Measurements from ENCODE around the gene MVB12A. TPM values are rescaled to one million over a fixed set of nuclear protein-coding genes. Genes with fewer than 3 reads are reported as not detected.

The MVB12A gene
- total and polyA plus RNA-seq, 2 of the 4 experiments (the other 2 are of a cell fraction) = 13.8 to 43.9 TPM

- no peak overlapping the region; the same call in 1 of the 2 replicates for H3K4me2 ChIP-seq (ENCODE audit: low read depth, low read length)
- H2BK5ac ChIP-seq (ENCODE audit: low read depth, low read length, poor library complexity, severe bottlenecking) = no peak overlapping the region
- ChIA-PET CTCF (interaction anchor here (1.6 kb wide), 1 partner anchor 38 kb away, joined by 5 read pairs; the partner anchor contains the start of gene PGLS), POLR2A (ENCODE audit: unreplicated experiment) (no interaction called here)
- peak overlapping the region; percentile 22 for H2AK9ac ChIP-seq (replicated peaks; ENCODE audit: low read depth, low read length, poor library complexity)
- no peak overlapping the region; the same call in 1 of the 2 replicates for H2BK120ac ChIP-seq (ENCODE audit: low read depth, low read length)
- no peak overlapping the region for H4K91ac ChIP-seq (ENCODE audit: insufficient read depth, low read depth, low read length)
- H4K8ac ChIP-seq (ENCODE audit: low read depth in 2 of 2, low read length in 2 of 2) = peak overlapping the region in 1 of 2 experiments; percentile 36; a peak in 1 of 4 replicates
- H2BK15ac ChIP-seq (ENCODE audit: low read depth, low read length) = peak overlapping the region; percentile 18; the same call in 1 of the 3 replicates
- no peak overlapping the region for H3K4ac ChIP-seq (ENCODE audit: low read depth, low read length)
- H3K27me3 ChIP-seq (ENCODE audit: control insufficient read depth, insufficient read depth, low read length) = no peaks in the 10 kb centered on the region
- intact Hi-C loops (cut with micrococcal nuclease) (no loop called here), dilution Hi-C loops (cut with HindIII; ENCODE audit: low sequenced_read_pairs, unreplicated experiment) (no loop called here), in situ Hi-C loops (cut with MboI; ENCODE audit: low sequenced_read_pairs) (no loop called here)
- no peak overlapping the region for H2BK20ac ChIP-seq (ENCODE audit: low read depth, low read length)
- no peak overlapping the region for H4K5ac ChIP-seq (ENCODE audit: low read depth, low read length)
- H3K4me1 ChIP-seq (ENCODE audit: control insufficient read depth, insufficient read depth, low read length) = peaks cover 18% of the 10 kb centered on the region
- H4K20me1 ChIP-seq (ENCODE audit: insufficient read depth, low read length) = peaks cover 9% of the 10 kb centered on the region; the same call in 1 of the 2 replicates
- no peaks in the 10 kb centered on the region for H3K36me3 ChIP-seq (ENCODE audit: control insufficient read depth, insufficient read depth, low read length)
- peaks cover 17 to 59% of the 10 kb centered on the region in 2 experiments for H3K79me1 ChIP-seq (ENCODE audit: low read depth in 1 of 2, low read length in 2 of 2)
- H3K14ac ChIP-seq (replicated peaks; ENCODE audit: low read depth, low read length) = peak overlapping the region; percentile 74; the same call in 1 of the 2 replicates
- ATAC-seq (ENCODE audit: low read depth) (no peak), DNase-seq (peak; percentile 90)
- no peak overlapping the region for H3K9ac ChIP-seq (ENCODE audit: low read depth, low read length)
- no peak overlapping the region for H3K27ac ChIP-seq (ENCODE audit: insufficient read depth, low read length)
- no peak overlapping the region for H3K56ac ChIP-seq (ENCODE audit: extremely low read depth, insufficient read depth, low read length)
- no peaks in the 10 kb centered on the region for H3K9me1 ChIP-seq (ENCODE audit: insufficient read depth, low read length)
- no peak overlapping the region for H2AFZ ChIP-seq (replicated peaks; ENCODE audit: low read length, poor library complexity)
- no TSS peak for BruUV-seq (replicated peaks)
- no peak overlapping the region for H3K4me3 ChIP-seq (ENCODE audit: insufficient read depth, low read depth, low read length)
- no CpG with 5 or more reads among the region's 9 CpGs for WGBS, 2 experiments (ENCODE audit: extremely low coverage in 2 of 2, insufficient read length in 1 of 2)
- H3K23ac ChIP-seq (ENCODE audit: low read depth, low read length) = no peak overlapping the region
- H3K9me3 ChIP-seq (ENCODE audit: control insufficient read depth, insufficient read depth, low read length) = no peaks in the 10 kb centered on the region
- no peak overlapping the region for H2AK5ac ChIP-seq (ENCODE audit: low read depth, low read length)
- no peak for TF ChIP-seq RCOR1 (IDR thresholded peaks at IDR 0.05; ENCODE audit: insufficient replicate concordance, low read length)
- peak; percentile 24; the same call in 1 of the 2 replicates for TF ChIP-seq CEBPB (IDR thresholded peaks at IDR 0.05; ENCODE audit: low read depth, low read length)
- no peak for TF ChIP-seq NFE2L2 (IDR thresholded peaks at IDR 0.05; ENCODE audit: low read depth, low read length)
- 0 out of 2 replicates have a peak, but pooled peaks have one; percentile 16 for TF ChIP-seq MXI1 (IDR thresholded peaks at IDR 0.05; ENCODE audit: borderline replicate concordance, low read depth, low read length)
- peak; percentile 91 for TF ChIP-seq FOS (IDR thresholded peaks at IDR 0.05; ENCODE audit: low read depth, low read length)
- peak; percentile 68; the same call in 1 of the 2 replicates for TF ChIP-seq BHLHE40 (IDR thresholded peaks at IDR 0.05; ENCODE audit: low read depth, low read length)
- 0 out of 2 replicates have a peak, but pooled peaks have one; percentile 10 for TF ChIP-seq RAD21 (IDR thresholded peaks at IDR 0.05; ENCODE audit: low read length)
- no peak overlapping the region for H3K18ac ChIP-seq (ENCODE audit: low read depth, low read length)
These were observed 53.2 kb downstream of the MVB12A start for GRCh38 chr19:17473041-17473440.

Other genes starting within 250 kb of the MVB12A start
- gene USE1, start 204.7 kb upstream of the MVB12A start, total RNA-seq (2012; rRNA removed) = 17.2 and 18.1 TPM in 2 replicates
- 24.2 and 28.7 TPM in 2 replicates for gene USE1, start 204.7 kb upstream of the MVB12A start, polyA plus RNA-seq (2012; rRNA removed)
- gene OCEL1, start 193.8 kb upstream of the MVB12A start, total RNA-seq (2012; rRNA removed) = 0.83 and 1.1 TPM in 2 replicates
- gene OCEL1, start 193.8 kb upstream of the MVB12A start, polyA plus RNA-seq (2012; rRNA removed) = 5.7 and 7.2 TPM in 2 replicates
- 8.4 and 10.0 TPM in 2 replicates for gene NR2F6, start 174.1 kb upstream of the MVB12A start, total RNA-seq (2012; rRNA removed)
- 20.5 and 28.5 TPM in 2 replicates for gene NR2F6, start 174.1 kb upstream of the MVB12A start, polyA plus RNA-seq (2012; rRNA removed)
- gene USHBP1, start 155.3 kb upstream of the MVB12A start, total RNA-seq (2012; rRNA removed) = not detected in 2 replicates
- not detected in 2 replicates for gene USHBP1, start 155.3 kb upstream of the MVB12A start, polyA plus RNA-seq (2012; rRNA removed)
- 76.7 and 101 TPM in 2 replicates for gene BABAM1, start 152.6 kb upstream of the MVB12A start, total RNA-seq (2012; rRNA removed)
- 95.1 and 106 TPM in 2 replicates for gene BABAM1, start 152.6 kb upstream of the MVB12A start, polyA plus RNA-seq (2012; rRNA removed)
- under 0.01 and 0.28 TPM in 2 replicates for gene ANKLE1, start 138.1 kb upstream of the MVB12A start, total RNA-seq (2012; rRNA removed)
- gene ANKLE1, start 138.1 kb upstream of the MVB12A start, polyA plus RNA-seq (2012; rRNA removed) = 0.87 and 1.0 TPM in 2 replicates
- gene ABHD8, start 116.6 kb upstream of the MVB12A start, total RNA-seq (2012; rRNA removed) = 3.6 and 3.9 TPM in 2 replicates
- 10.2 and 11.4 TPM in 2 replicates for gene ABHD8, start 116.6 kb upstream of the MVB12A start, polyA plus RNA-seq (2012; rRNA removed)
- 7.3 and 17.2 TPM in 2 replicates for gene MRPL34, start 114.2 kb upstream of the MVB12A start, total RNA-seq (2012; rRNA removed)
- gene MRPL34, start 114.2 kb upstream of the MVB12A start, polyA plus RNA-seq (2012; rRNA removed) = 31.7 and 37.0 TPM in 2 replicates
- gene DDA1, start 110.5 kb upstream of the MVB12A start, total RNA-seq (2012; rRNA removed) = 33.7 and 35.0 TPM in 2 replicates
- gene DDA1, start 110.5 kb upstream of the MVB12A start, polyA plus RNA-seq (2012; rRNA removed) = 87.2 and 113 TPM in 2 replicates
- 1.6 and 1.7 TPM in 2 replicates for gene ANO8, start 85.2 kb upstream of the MVB12A start, total RNA-seq (2012; rRNA removed)
- 5.3 and 5.6 TPM in 2 replicates for gene ANO8, start 85.2 kb upstream of the MVB12A start, polyA plus RNA-seq (2012; rRNA removed)
- gene GTPBP3, start 82.5 kb upstream of the MVB12A start, total RNA-seq (2012; rRNA removed) = 4.3 and 4.7 TPM in 2 replicates
- 14.6 and 15.1 TPM in 2 replicates for gene GTPBP3, start 82.5 kb upstream of the MVB12A start, polyA plus RNA-seq (2012; rRNA removed)
- gene PLVAP, start 42.7 kb upstream of the MVB12A start, total RNA-seq (2012; rRNA removed) = not detected in 2 replicates
- not detected in 2 replicates for gene PLVAP, start 42.7 kb upstream of the MVB12A start, polyA plus RNA-seq (2012; rRNA removed)
- not detected in 2 replicates for gene CCDC194, start 25.9 kb upstream of the MVB12A start, total RNA-seq (2012; rRNA removed)
- not detected in 2 replicates for gene CCDC194, start 25.9 kb upstream of the MVB12A start, polyA plus RNA-seq (2012; rRNA removed)
- 0.18 and 0.28 TPM in 2 replicates for gene BST2, start 14.4 kb upstream of the MVB12A start, total RNA-seq (2012; rRNA removed)
- gene BST2, start 14.4 kb upstream of the MVB12A start, polyA plus RNA-seq (2012; rRNA removed) = 0.67 and 0.92 TPM in 2 replicates
- not detected in 2 replicates for gene TMEM221, start 28.6 kb downstream of the MVB12A start, total RNA-seq (2012; rRNA removed)
- gene TMEM221, start 28.6 kb downstream of the MVB12A start, polyA plus RNA-seq (2012; rRNA removed) = 0.06 and 0.12 TPM in 2 replicates
- not detected in 2 replicates for gene NXNL1, start 40.9 kb downstream of the MVB12A start, total RNA-seq (2012; rRNA removed)
- not detected in 2 replicates for gene NXNL1, start 40.9 kb downstream of the MVB12A start, polyA plus RNA-seq (2012; rRNA removed)
- gene SLC27A1, start 50.5 kb downstream of the MVB12A start, total RNA-seq (2012; rRNA removed) = 4.8 and 5.6 TPM in 2 replicates
- gene SLC27A1, start 50.5 kb downstream of the MVB12A start, polyA plus RNA-seq (2012; rRNA removed) = 12.9 and 15.6 TPM in 2 replicates
- gene PGLS, start 91.6 kb downstream of the MVB12A start, total RNA-seq (2012; rRNA removed) = 33.9 and 37.2 TPM in 2 replicates
- gene PGLS, start 91.6 kb downstream of the MVB12A start, polyA plus RNA-seq (2012; rRNA removed) = 74.3 and 92.0 TPM in 2 replicates
- 74.2 and 77.1 TPM in 2 replicates for gene COLGALT1, start 135.6 kb downstream of the MVB12A start, total RNA-seq (2012; rRNA removed)
- gene COLGALT1, start 135.6 kb downstream of the MVB12A start, polyA plus RNA-seq (2012; rRNA removed) = 117 and 124 TPM in 2 replicates